Fibroblast of gingiva (primary cell): ENCODE data around the gene ATXN3L.

Experiments
- DNase-seq: peaks from one replicate; pipeline ENCODE4 v3.0.0-alpha.2; 2011; ENCODE audit warnings: low read depth

ATXN3L gene

GRCh38 chrX:13319953-13320352 is at the start of gene ATXN3L:
TSS of gene ATXN3L (minus strand) at chrX:13320053. CDS start at chrX:13319934, 119 bp downstream.
- DNase-seq = no peak

GRCh38 chrX:13369256-13370030 is 49.6 kb upstream of the ATXN3L start:
- no peak for DNase-seq

GRCh38 chrX:13367950-13368349 is 48.1 kb upstream of the ATXN3L start:
- no peak for DNase-seq

DNA sequence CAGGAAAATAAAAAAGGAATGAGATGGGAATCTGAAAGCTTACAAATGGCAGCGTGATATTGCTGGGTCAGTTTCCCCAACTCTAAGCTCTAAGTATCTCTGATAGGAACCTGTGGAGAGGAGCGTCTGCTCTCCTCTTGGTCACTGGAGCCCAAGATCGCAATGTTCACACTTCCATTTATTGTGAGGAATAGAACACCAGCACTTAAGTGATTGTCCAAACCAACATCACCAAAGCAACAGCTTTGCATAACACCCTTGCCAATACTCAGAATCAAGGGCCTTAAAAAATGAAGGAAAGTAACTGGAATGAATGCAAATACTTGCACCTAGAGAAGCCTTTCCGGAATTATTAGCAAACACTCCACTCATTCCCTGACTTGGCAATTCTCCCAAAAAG is 46.8 kb upstream of the ATXN3L start:
- DNase-seq = no peak

GRCh38 chrX:13365161-13365560 is 45.3 kb upstream of the ATXN3L start:
- no peak for DNase-seq

DNA sequence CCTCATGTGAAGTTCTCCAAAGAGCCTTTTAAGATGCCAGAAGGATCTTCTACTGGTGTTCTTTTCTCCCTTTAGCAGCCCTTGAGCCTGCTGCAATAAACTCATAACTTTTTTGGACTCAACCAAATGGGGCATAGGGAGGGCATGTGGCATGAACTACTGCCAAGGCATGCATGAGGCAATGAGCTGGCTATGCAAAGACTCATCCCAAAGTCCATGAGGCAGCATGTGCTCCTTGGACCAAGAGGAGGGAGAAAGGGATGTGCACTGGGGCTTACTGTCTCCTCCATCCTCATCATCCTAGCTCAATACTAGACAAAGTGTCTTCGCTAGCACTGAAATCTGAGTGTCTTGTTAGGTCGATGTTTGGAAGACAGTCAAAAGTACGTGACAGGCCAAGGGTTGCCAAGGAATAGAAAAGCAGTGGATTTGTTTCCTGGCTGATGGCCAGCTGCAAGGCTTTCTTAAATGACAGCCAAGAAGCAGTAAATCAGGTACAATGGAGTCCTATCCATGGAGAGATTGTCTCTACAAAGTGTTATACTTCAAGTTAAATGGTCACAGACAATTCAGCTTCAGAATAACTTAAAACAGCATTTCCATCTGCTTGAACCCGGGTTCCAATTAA is 44.5 kb upstream of the ATXN3L start:
- peak; percentile 68 for DNase-seq

DNA sequence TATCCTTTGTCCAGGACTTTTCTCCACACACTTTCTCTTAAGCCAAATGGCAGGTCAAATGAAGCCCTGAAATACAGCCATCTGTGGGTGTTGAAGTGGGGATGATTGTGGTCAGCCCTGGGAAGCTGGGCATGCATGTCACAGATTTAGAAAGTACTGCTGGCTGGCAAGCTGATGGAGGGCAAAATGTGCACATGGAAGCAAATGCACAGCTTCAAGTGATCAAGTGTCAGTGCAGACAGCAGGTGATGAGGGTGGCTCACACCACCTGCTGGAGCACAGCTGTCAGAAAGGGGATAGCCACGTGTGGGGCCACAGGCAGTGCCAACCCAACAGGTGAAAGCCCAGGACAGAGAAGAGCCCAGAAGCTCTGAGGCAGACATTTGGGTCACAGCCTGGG is 40.3 kb upstream of the ATXN3L start:
- no peak for DNase-seq

GRCh38 chrX:13357925-13358324 is 38.1 kb upstream of the ATXN3L start:
- DNase-seq = peak; percentile 21

DNA sequence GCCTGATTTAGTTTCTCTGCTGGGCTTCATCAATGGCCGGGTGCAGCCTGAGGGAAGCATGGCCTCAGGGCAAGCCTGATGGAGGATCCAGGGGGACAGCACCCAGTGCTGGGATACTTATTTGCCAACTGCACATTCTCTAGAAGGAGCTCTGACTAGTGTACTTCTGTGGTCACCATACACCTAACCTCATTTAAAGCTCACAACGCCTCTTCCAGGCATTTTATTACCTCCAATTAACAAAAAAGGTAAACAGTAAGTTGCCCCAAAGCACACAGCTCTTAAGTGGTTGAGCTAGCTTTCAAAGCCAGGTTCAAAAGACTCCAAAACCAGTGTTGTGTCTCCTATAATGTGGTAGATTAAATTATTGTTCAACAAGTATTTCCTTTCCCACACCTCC is 26.8 kb upstream of the ATXN3L start:
- no peak for DNase-seq

GRCh38 chrX:13345438-13345837 is 25.6 kb upstream of the ATXN3L start:
- DNase-seq = no peak

DNA sequence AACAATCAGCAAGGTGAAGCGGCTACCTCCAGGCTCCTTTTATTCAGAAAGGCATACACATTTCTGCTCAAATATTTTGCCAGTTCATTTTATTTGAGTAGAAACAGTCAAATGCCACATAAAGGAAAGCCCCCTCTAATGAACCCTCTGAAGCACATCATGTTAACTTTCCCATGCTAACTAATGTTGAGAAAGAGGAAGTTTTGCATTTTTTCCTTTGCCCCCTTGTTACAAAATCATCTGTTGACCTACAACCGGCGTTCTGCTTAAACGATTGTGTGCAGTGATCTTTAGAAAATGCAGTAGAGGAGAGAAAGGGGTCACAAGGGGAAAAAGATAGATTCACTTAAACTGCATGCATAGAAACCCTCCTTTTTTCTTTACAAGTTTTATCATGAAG is 25.2 kb upstream of the ATXN3L start:
- no peak for DNase-seq

DNA sequence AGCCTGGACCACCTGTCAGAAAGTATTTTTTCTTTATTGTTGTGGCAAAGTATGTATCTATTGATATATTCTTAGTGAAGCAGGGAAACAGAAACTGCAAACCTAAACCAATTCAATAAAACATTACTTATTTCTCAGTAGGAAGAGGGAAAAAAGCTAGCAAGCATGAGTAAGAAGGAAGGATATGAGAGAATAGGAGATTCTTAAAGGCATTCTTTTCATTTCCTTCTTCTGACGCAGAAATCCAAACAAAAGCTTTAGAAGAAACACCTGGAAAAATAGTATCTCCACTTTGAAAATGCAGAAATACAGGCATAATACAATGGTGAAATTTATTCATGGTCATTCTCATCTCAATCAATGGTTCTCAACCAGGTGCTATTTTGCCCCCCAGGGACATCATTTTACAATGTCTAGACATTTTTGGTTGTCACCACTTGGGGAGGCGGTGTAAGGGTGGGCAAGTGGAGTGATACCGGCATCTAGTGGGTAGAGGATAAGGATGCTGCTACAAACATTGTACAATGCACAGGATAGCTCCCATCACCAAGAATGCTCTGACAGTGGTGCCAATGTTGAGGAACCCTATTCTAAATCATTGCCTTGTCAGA is 21.7 kb upstream of the ATXN3L start:
- no peak for DNase-seq

DNA sequence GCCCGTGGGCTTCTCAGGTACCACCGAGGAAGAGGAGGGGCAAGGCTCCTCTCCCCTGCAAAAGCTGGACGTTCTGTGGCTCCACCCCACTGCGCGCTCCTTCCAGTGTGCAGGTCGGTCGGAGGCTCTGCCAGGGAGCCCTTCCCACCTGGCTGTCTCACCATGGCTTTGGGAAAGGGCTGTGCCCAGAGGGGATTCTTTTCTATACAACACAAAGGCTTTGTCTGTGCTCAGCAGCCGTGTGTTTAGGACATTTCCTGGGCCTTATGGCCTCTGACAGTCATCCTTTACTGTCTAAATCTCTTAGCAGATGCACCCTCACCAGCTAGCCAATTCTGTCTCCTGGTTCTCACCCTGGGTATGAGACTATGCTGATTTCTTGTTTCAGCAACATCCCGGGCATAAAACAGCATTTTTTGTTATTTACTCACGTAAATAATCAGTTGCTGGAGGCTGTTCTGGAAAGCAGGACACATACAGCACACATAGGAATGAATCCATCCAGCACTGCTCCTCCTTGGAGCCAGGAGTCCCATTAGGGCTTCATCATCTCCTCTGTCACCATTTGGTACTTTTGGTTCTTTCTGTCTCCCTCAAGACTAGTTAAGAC is 20.4 kb upstream of the ATXN3L start:
- peak; percentile 52 for DNase-seq

- no peak for DNase-seq
These were observed 19.8 kb upstream of the ATXN3L start for GRCh38 chrX:13339607-13340006.

- DNase-seq = no peak
These were observed 19.2 kb upstream of the ATXN3L start for GRCh38 chrX:13338996-13339515.

DNA sequence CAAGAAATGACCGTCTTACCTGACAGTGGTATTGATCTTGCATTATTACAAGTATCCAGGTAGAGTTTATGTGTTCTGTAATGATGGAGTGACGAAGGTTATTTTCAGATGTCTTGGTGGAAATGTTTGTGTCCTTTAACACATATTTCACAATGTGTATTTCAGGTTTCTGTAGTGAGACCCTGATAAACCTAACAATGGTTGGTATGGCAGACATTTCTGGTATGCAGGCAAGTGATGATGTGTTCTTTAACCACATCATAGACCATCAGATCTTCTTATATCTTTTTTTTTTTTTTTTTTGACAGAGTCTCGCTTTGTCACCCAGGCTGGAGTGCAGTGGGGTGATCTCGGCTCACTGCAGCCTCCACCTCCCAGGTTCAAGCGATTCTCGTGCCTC is 14.6 kb upstream of the ATXN3L start:
- no peak for DNase-seq

- DNase-seq = no peak
These were observed 10.6 kb upstream of the ATXN3L start for GRCh38 chrX:13330446-13330845.

GRCh38 chrX:13327666-13328065 is 7.8 kb upstream of the ATXN3L start:
- DNase-seq = no peak

DNA sequence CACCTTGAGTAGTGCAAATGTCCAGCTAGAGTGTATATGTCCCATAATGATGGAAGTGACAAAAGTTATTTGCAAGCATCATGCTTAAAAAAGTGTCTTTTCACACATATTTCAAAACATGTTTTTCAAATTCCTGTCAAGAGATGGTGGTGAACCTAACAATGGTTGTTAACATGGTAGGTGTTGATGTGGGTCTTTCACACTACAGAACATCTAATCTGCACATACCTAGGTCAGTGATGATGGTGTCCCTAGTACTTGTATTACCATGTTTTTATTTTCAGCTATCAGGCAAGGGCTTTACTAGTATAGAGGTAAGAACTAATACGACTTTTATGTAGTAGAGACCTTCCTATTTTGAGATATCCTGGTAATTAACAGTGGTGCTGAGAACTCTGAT is 3.4 kb upstream of the ATXN3L start:
- DNase-seq = no peak

- no peak for DNase-seq
These were observed 2.5 kb downstream of the ATXN3L start for GRCh38 chrX:13317366-13317765.

GRCh38 chrX:13311560-13311959 is 8.3 kb downstream of the ATXN3L start:
- DNase-seq = no peak

GRCh38 chrX:13309631-13310030 is 10.2 kb downstream of the ATXN3L start:
- DNase-seq = no peak

- DNase-seq = peak; percentile 1
These were observed 12.8 kb downstream of the ATXN3L start for GRCh38 chrX:13307041-13307440.
